HG02798 (cell line): Measurements from ENCODE around the gene ARID4A.
"Not testable (repeated sequence)": the region's sequence is repeated elsewhere in the genome, so short reads cannot be mapped to it uniquely, and the experiment has no call there.

Experiments used
- ATAC-seq: cut with Tn5 transposase; IDR thresholded peaks from one replicate; pipeline ENCODE4 v1.9.1; 2021; ENCODE audit warnings: mild to moderate bottlenecking; ENCODE audit not compliant: unreplicated experiment, poor library complexity

ARID4A gene

DNA sequence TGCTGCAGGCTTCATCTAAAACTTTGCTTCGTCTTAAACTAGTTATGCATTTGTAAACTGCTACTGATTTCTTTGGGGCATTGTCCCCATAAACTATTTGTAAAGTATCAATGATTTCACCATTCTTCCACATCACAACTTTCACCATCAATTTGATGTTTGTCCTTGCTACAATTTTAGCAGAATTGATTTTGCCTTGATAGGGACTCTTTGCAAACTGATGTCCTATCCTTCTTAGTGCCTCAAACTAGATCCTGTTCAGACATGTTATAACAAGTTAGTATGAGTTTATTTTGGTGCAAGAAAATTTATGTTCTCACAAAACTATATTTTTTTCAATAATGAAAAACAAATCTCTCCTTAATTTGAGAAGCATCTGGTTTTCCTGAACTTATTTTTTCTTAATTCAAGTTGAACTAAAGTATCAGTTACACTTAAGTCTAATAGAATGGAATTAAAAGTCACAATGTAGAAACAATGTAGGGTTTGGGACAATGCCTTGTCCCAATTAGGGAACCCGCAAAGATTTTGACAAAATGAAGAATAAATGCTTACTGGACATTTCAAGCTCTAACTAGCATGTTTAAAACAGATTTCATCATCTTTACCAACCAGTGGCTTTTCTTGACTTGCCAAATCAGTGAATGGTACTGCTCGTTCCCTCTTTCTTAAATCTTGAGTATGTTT, 10.1 kb upstream of the ARID4A start:
- no peak for ATAC-seq

DNA sequence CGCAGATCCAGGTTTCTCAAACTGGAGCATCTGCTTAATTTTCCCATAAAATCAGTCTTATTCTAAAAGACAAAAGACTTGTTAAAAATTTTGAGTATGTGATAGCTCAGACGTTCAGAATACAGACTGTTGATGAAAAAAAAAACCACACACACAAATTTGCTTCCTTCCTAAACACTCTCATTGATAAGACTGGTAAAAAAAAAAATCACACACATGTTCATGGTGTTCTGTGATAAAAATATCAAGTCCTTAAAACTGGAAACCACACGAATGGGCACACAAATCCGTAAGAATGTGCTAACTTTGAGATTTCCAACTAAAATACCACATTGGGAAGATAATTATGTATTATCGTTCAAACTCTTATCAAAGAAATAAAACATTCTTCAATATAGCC, 6.7 kb upstream of the ARID4A start:
- ATAC-seq: no peak

GRCh38 chr14:58292187-58292586, 6.2 kb upstream of the ARID4A start:
- ATAC-seq: no peak

DNA sequence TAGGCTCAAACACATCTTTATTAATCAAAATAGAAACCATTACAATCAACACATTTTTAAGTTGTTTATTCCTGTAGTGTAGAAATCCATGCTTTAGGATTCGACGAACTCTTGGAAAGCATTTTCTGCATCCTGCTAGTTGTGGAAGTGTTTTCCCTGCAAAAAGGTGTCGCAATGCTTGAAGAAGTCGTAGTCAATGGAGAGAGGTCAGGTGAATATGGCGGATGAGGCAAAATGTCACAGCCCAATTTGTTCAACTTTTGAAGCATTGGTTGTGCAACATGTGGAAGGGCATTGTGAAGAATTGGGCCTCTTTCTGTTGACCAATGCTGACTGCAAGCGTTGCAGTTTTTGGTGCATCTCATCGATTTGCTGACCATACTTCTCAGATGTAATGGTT, 4.2 kb upstream of the ARID4A start:
- no peak for ATAC-seq

DNA sequence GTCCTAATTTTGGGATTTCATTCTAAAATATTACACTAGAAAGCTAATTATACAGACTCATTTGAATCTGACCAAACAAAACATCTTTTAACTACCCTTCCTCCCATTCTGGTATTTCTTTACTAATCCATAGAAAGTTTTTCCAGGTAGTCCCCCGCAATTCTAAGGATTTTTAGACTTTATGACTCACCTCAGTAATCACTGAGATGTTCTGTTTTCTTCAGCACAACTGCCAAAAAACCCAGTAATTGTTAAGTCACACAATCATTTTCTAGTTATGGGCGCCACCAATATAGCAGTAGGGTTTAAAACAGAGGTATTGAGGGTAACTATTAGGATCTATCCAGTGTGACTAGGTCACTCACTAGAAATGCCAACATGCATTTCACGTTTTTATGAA, 1.6 kb upstream of the ARID4A start:
- ATAC-seq: no peak

DNA sequence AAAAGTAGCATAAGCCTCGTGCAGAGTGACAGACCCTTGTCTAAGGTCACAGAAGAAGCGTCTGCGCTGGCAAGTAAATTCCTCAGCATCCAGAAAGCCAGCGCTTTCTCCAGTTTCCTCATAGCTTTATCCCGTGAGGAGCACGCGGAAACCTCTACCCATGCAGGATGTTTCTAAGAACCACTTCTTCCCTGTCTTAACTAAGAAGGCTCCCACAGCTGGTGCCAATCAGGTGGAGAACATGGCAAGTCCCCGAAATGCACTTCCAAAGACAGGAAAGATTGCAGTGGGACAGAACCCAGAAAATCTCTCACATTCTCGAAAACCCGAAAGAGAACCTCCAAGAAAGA, 968 bp upstream of the ARID4A start:
- no peak for ATAC-seq

- ATAC-seq: peak; percentile 87
These were observed 436 bp upstream of the ARID4A start for GRCh38 chr14:58297762-58298476.

DNA sequence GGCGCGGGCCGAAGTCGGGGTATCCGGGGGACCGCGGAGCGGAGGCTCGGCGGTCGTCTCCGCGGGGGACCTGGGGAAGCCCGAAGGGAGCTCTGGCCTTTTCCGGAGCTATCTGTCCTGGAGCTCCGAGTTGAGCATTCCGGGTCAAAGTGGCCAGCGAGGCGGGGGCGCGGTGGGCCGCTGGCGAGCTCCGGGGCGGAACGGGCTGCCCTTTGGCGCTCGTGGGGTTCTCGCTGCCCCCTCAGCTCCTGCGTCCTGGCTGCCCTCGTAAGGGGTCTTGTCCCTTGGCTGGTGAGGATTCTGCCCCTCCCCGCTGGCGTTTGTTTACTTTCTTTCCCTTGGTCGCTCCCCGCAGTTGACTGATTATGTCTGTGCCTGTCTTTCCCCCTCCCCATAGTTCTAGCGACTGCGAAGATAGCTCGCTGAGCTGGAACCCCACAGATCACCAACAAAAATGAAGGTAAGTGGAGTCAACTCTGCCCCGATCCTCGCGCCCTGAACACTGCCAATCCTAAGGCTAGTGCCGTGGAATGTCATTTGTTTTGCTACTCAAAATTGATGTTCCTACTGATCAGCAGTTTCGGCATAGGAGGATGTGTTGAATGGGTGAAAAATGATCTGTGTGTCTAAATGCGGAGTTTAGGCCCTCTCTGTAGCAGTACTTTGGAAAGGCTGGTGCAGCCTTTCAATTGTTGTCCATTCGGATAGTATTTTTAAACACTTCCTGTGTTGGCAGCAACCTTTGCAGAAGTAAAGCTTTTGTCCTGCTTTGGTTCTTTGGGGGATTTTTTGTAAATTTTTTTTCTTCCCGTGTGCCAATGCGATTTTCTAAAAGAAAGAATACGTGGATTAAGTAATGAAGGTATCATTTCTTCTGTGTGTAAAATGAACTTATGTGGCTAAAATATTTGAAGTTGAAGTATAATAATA, 1.3 kb downstream of the ARID4A start:
- ATAC-seq: no peak

DNA sequence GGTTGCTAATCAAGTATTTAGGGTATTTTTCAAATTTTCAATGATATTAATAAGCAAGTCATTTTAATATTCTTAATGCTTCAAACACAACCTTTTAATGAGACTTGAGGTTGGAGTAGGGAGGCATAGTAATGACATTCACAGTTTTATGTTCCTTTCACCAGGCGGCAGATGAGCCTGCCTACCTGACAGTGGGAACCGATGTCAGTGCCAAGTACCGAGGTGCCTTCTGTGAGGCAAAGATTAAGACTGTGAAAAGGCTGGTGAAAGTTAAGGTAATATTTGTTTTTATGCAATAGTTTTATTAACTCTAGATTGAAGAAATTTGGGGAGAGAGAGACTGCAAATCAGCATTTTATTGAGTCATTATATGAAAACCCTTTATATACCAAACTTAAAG, 3.1 kb downstream of the ARID4A start:
- no peak for ATAC-seq

DNA sequence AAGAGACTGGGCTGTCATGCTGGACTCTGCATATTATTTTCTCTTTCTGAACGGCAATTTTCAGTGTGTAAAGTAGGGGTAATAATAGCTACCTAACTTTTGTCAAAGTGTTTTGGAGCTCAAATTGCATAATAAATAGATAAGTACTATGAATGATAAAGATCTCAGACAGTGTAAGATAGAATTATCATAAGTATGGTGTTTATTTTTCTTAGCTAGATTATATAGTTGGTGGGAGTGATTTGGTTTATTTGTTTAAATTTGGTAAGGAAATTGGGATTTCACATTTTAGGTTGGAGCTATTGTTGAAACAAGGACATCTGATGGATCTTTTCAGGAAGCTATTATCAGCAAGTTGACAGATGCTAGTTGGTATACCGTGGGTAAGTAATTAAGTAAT, 7.4 kb downstream of the ARID4A start:
- no peak for ATAC-seq

- no peak for ATAC-seq
These were observed 9.4 kb downstream of the ARID4A start for GRCh38 chr14:58307597-58308316.

GRCh38 chr14:58309086-58309485, 10.7 kb downstream of the ARID4A start:
- ATAC-seq: no peak

- no peak for ATAC-seq
These were observed 15.3 kb downstream of the ARID4A start for GRCh38 chr14:58313699-58314098.

GRCh38 chr14:58315606-58316005, 17.3 kb downstream of the ARID4A start:
- no peak for ATAC-seq

DNA sequence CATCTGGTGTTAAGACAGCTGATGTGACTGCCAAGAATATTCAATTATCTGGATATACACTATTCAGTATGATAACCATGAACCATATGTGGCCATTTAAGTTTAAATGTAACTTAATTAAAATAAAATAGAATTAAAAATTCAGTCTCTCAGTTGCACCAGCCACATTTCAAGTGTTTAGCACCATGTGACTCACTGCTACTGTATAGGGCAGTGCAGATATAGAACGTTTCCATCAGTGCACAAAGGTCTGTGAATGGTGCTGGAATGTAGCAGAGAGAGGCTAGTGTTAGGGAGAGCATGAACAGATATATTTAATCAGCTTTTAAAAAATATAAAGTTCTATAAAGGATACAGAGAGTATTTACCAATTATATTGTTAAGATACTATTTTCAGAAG, 28.7 kb downstream of the ARID4A start:
- no peak for ATAC-seq

DNA sequence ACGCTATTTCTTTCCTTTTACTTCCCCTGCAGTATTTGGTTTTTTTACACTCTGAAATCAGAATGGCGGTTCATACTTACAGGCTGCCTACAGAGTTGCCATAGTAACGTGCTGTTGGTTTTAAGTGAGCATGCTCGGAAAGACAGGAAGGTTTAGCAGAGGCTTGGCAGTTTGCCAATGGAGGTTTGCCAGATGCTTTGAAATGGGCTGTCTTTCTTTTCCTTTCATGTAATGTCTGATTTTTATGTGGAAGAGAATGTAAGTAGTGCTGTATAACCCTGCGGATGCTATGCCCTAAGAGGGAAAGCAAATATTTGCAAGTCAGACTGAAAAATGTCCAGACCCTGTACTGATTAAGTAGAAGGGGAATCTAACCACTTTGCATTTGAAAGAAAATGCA, 32.8 kb downstream of the ARID4A start:
- ATAC-seq: peak; percentile 75

- no peak for ATAC-seq
These were observed 34.2 kb downstream of the ARID4A start for GRCh38 chr14:58332561-58332960.

GRCh38 chr14:58339666-58340065, 41.3 kb downstream of the ARID4A start:
- ATAC-seq: not testable (repeated sequence)

GRCh38 chr14:58341152-58341748, 42.9 kb downstream of the ARID4A start:
- ATAC-seq: no peak

DNA sequence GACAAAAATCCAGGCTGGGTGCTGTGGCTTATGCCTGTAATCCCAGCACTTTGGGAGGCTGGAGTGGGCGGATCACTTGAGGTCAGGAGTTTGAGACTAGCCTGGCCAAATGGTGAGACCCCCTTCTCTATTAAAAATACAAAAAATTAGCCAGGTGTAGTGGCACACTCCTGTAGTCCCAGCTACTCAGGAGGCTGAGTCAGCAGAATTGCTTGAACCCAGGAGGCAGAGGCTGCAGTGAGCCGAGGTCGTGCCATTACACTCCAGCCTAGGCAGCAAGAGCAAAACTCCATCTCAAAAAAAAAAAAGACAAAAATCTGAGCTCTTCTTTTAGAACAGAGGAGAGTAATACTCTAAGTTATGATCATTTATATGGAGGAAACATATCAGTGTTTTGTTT, 45.2 kb downstream of the ARID4A start:
- ATAC-seq: not testable (repeated sequence)
